ENCODE data around the gene CHTF8.
A peak's percentile ranks its signal among the peaks of the same experiment; 100 is the strongest.

CHTF8 gene

GRCh38 chr16:69132424-69133252, at the start of gene CHTF8, which contains the start of gene UTP4:
CHTF8 (minus strand) TSS chr16:69132588; CDS start chr16:69121458, 11,130 bp downstream.
UTP4 (plus strand) TSS chr16:69132649; CDS start chr16:69133460, 811 bp downstream.
- peaks cover 14% of the 10 kb centered on the region for H3K36me3 ChIP-seq (ENCODE audit: insufficient read depth, low read length)
- peaks cover 9% of the 10 kb centered on the region; the same call in 1 of the 2 replicates for H3K4me1 ChIP-seq (ENCODE audit: insufficient read depth, low read length)
- H3K9me3 ChIP-seq (ENCODE audit: control insufficient read depth, insufficient read depth, low read length), result no peaks in the 10 kb centered on the region; the same call in 1 of the 2 replicates
- H3K9ac ChIP-seq (ENCODE audit: low read depth, low read length), result peak within 1 kb of the TSS; percentile 100

GRCh38 chr16:69180011-69180338, 47.6 kb upstream of the CHTF8 start:
- Histone ChIP-seq H3K36me3 (ENCODE audit: insufficient read depth, low read length) (no peaks in the 10 kb centered on the region), H3K9ac (ENCODE audit: low read depth, low read length) (no peak overlapping the region), H3K4me1 (ENCODE audit: insufficient read depth, low read length) (no peaks in the 10 kb centered on the region), H3K9me3 (ENCODE audit: control insufficient read depth, insufficient read depth, low read length) (no peaks in the 10 kb centered on the region)

- H3K9ac ChIP-seq (ENCODE audit: low read depth, low read length), result no peak overlapping the region
- no peaks in the 10 kb centered on the region for H3K36me3 ChIP-seq (ENCODE audit: insufficient read depth, low read length)
- no peaks in the 10 kb centered on the region for H3K9me3 ChIP-seq (ENCODE audit: control insufficient read depth, insufficient read depth, low read length)
- no peaks in the 10 kb centered on the region for H3K4me1 ChIP-seq (ENCODE audit: insufficient read depth, low read length)
Measured at GRCh38 chr16:69179328-69180010, 47.1 kb upstream of the CHTF8 start.

- Histone ChIP-seq H3K4me1 (ENCODE audit: insufficient read depth, low read length) (peaks cover 14% of the 10 kb centered on the region), H3K9me3 (ENCODE audit: control insufficient read depth, insufficient read depth, low read length) (no peaks in the 10 kb centered on the region)
Measured at GRCh38 chr16:69176033-69176800, 43.8 kb upstream of the CHTF8 start.

GRCh38 chr16:69171325-69172084, 39.1 kb upstream of the CHTF8 start:
- Histone ChIP-seq H3K4me1 (ENCODE audit: insufficient read depth, low read length) (peaks cover 16% of the 10 kb centered on the region), H3K9ac (ENCODE audit: low read depth, low read length) (no peak overlapping the region), H3K9me3 (ENCODE audit: control insufficient read depth, insufficient read depth, low read length) (no peaks in the 10 kb centered on the region), H3K36me3 (ENCODE audit: insufficient read depth, low read length) (peaks cover 19% of the 10 kb centered on the region)

More at GRCh38 chr16:69176033-69176800, 43.8 kb upstream of the CHTF8 start:
- Histone ChIP-seq H3K36me3 (ENCODE audit: insufficient read depth, low read length) (no peaks in the 10 kb centered on the region; the same call in 1 of the 2 replicates), H3K9ac (ENCODE audit: low read depth, low read length) (no peak overlapping the region)

- peaks cover 32% of the 10 kb centered on the region for H3K36me3 ChIP-seq (ENCODE audit: insufficient read depth, low read length)
- peaks cover 16% of the 10 kb centered on the region for H3K4me1 ChIP-seq (ENCODE audit: insufficient read depth, low read length)
Measured at GRCh38 chr16:69169607-69170352, 37.4 kb upstream of the CHTF8 start.

GRCh38 chr16:69169051-69169450, 36.7 kb upstream of the CHTF8 start:
- Histone ChIP-seq H3K36me3 (ENCODE audit: insufficient read depth, low read length) (peaks cover 34% of the 10 kb centered on the region), H3K9me3 (ENCODE audit: control insufficient read depth, insufficient read depth, low read length) (no peaks in the 10 kb centered on the region), H3K4me1 (ENCODE audit: insufficient read depth, low read length) (peaks cover 16% of the 10 kb centered on the region), H3K9ac (ENCODE audit: low read depth, low read length) (no peak overlapping the region)

More at GRCh38 chr16:69169607-69170352, 37.4 kb upstream of the CHTF8 start:
- Histone ChIP-seq H3K9ac (ENCODE audit: low read depth, low read length) (no peak overlapping the region), H3K9me3 (ENCODE audit: control insufficient read depth, insufficient read depth, low read length) (no peaks in the 10 kb centered on the region)

GRCh38 chr16:69166946-69167930, 34.9 kb upstream of the CHTF8 start:
- Histone ChIP-seq H3K4me1 (ENCODE audit: insufficient read depth, low read length) (peaks cover 9% of the 10 kb centered on the region), H3K9me3 (ENCODE audit: control insufficient read depth, insufficient read depth, low read length) (no peaks in the 10 kb centered on the region), H3K9ac (ENCODE audit: low read depth, low read length) (no peak overlapping the region), H3K36me3 (ENCODE audit: insufficient read depth, low read length) (peaks cover 42% of the 10 kb centered on the region)

GRCh38 chr16:69166221-69166833, 33.9 kb upstream of the CHTF8 start:
- no peaks in the 10 kb centered on the region for H3K9me3 ChIP-seq (ENCODE audit: control insufficient read depth, insufficient read depth, low read length)
- no peak overlapping the region for H3K9ac ChIP-seq (ENCODE audit: low read depth, low read length)
- H3K36me3 ChIP-seq (ENCODE audit: insufficient read depth, low read length), result peaks cover 47% of the 10 kb centered on the region
- H3K4me1 ChIP-seq (ENCODE audit: insufficient read depth, low read length), result peaks cover 3% of the 10 kb centered on the region; the same call in 1 of the 2 replicates

GRCh38 chr16:69165584-69165983, 33.2 kb upstream of the CHTF8 start:
- no peaks in the 10 kb centered on the region for H3K9me3 ChIP-seq (ENCODE audit: control insufficient read depth, insufficient read depth, low read length)
- no peak overlapping the region for H3K9ac ChIP-seq (ENCODE audit: low read depth, low read length)
- H3K36me3 ChIP-seq (ENCODE audit: insufficient read depth, low read length), result peaks cover 47% of the 10 kb centered on the region
- no peaks in the 10 kb centered on the region for H3K4me1 ChIP-seq (ENCODE audit: insufficient read depth, low read length)

- peaks cover 48% of the 10 kb centered on the region for H3K36me3 ChIP-seq (ENCODE audit: insufficient read depth, low read length)
- no peaks in the 10 kb centered on the region for H3K9me3 ChIP-seq (ENCODE audit: control insufficient read depth, insufficient read depth, low read length)
- H3K9ac ChIP-seq (ENCODE audit: low read depth, low read length), result no peak overlapping the region
- no peaks in the 10 kb centered on the region for H3K4me1 ChIP-seq (ENCODE audit: insufficient read depth, low read length)
Measured at GRCh38 chr16:69160192-69160591, 27.8 kb upstream of the CHTF8 start.

GRCh38 chr16:69157196-69157595, 24.8 kb upstream of the CHTF8 start:
- H3K4me1 ChIP-seq (ENCODE audit: insufficient read depth, low read length), result no peaks in the 10 kb centered on the region
- H3K9ac ChIP-seq (ENCODE audit: low read depth, low read length), result no peak overlapping the region
- H3K36me3 ChIP-seq (ENCODE audit: insufficient read depth, low read length), result peaks cover 47% of the 10 kb centered on the region
- no peaks in the 10 kb centered on the region for H3K9me3 ChIP-seq (ENCODE audit: control insufficient read depth, insufficient read depth, low read length)

Data from ES-I3 (cell line).